Prostate gland (tissue), 2 donors: ENCODE results near the gene CFAP91. TPM values are rescaled to one million over a fixed set of nuclear protein-coding genes. Genes with fewer than 3 reads are reported as not detected.
A peak's percentile ranks its signal among the peaks of the same experiment; 100 is the strongest.

Source experiments
- DNase-seq: peaks from one replicate; pipeline ENCODE4 v3.0.0-alpha.2; 2019; ENCODE audit warnings: low spot score
- H3K27ac ChIP-seq, 2 donors: fragments of 200-600 bp; sonication (generic); 2 replicates each; pipeline ENCODE4 v1.5.1; 2017 to 2019
- H3K27me3 ChIP-seq: fragments of 200-600 bp; sonication (generic); replicated peaks from 2 replicates; pipeline ENCODE4 v1.5.1; 2019; ENCODE audit not compliant: insufficient read depth
- H3K36me3 ChIP-seq, 2 donors: fragments of 200-600 bp; sonication (generic); 1 replicate in 1 of 2; 2 replicates in 1 of 2; pipeline versions ENCODE4 v1.5.1 to v1.8.1; 2017 to 2019
- H3K4me1 ChIP-seq: fragments of 200-600 bp; sonication (generic); replicated peaks from 2 replicates; pipeline ENCODE4 v1.5.1; 2019
- H3K4me3 ChIP-seq, 2 donors: fragments of 200-600 bp; sonication (generic); 2 replicates each; pipeline ENCODE4 v1.5.1; 2017 to 2019
- H3K9me3 ChIP-seq: fragments of 200-600 bp; sonication (generic); 2 replicates; pipeline ENCODE4 v1.5.1; 2017
- POLR2A ChIP-seq: fragments of 450-650 bp; IDR thresholded peaks from one replicate; pipeline ENCODE4 v1.6.1; 2016; ENCODE audit warnings: antibody characterized with exemption, mild to moderate bottlenecking
- POLR2AphosphoS5 ChIP-seq: sonication (generic); formaldehyde crosslinking; IDR thresholded peaks from one replicate; pipeline ENCODE4 v1.6.1; 2017; ENCODE audit warnings: antibody characterized with exemption
- WGBS: methylation state at CpG from one replicate; pipeline ENCODE4 v1.1.5; 2018; 5-methylcytosine and 5-hydroxymethylcytosine counted together
- intact Hi-C: fragments of 100-400 bp; cut with DNase I; formaldehyde crosslinking; loops from one replicate; pipeline ENCODE4 v1.14.2; 2022
- total RNA-seq, 2 donors: library from RNA; depleted of rRNA; stranded (reverse); fragments of >200 nt; gene quantifications; one replicate each; pipeline ENCODE4 v1.1.0, GENCODE V29; 2016
- TF ChIP-seq, protein P1 (sequence below), 4 experiments: fragments of 200-600 bp in 2 of 4; fragments of 450-650 bp in 2 of 4; sonication (generic) in 2 of 4; IDR thresholded peaks; 1 replicate in 3 of 4; 2 replicates in 1 of 4; pipeline ENCODE4 v1.5.1; 2016 to 2019; ENCODE audit warnings: antibody characterized with exemption in 4 of 4, mild to moderate bottlenecking in 2 of 4, moderate library complexity in 2 of 4

Gene CFAP91
- total RNA-seq, 2 donors from 2014 or later, result 2.5 to 11.6 TPM

DNA sequence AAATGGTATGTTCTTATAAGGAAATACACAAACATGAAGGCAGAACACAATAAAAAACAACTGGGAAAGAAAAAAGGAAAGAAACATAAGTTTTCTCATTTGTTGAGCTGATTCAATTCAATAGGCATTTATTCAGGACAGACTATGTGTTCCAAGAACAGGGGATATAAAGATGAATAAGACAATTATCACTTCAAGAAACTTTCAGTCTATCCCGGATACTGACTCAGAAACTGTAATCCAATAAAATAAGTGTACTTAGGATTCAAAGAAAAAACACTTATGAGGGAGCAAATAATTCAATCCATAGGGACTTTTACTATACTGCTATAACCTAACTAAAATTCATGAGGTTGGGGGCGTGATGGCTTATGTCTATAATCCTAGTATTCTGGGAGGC is 38.9 kb upstream of the CFAP91 start:
- peak overlapping the region; percentile 26 to 38 for H3K27ac ChIP-seq
- TF ChIP-seq POLR2A (no peak), POLR2AphosphoS5 (no peak)
- TF ChIP-seq, protein P1, sequence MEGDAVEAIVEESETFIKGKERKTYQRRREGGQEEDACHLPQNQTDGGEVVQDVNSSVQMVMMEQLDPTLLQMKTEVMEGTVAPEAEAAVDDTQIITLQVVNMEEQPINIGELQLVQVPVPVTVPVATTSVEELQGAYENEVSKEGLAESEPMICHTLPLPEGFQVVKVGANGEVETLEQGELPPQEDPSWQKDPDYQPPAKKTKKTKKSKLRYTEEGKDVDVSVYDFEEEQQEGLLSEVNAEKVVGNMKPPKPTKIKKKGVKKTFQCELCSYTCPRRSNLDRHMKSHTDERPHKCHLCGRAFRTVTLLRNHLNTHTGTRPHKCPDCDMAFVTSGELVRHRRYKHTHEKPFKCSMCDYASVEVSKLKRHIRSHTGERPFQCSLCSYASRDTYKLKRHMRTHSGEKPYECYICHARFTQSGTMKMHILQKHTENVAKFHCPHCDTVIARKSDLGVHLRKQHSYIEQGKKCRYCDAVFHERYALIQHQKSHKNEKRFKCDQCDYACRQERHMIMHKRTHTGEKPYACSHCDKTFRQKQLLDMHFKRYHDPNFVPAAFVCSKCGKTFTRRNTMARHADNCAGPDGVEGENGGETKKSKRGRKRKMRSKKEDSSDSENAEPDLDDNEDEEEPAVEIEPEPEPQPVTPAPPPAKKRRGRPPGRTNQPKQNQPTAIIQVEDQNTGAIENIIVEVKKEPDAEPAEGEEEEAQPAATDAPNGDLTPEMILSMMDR (IDR thresholded peaks at IDR 0.05), result no peak
- no peaks in the 10 kb centered on the region for H3K27me3 ChIP-seq
- no peak overlapping the region for H3K4me3 ChIP-seq
- no peaks in the 10 kb centered on the region for H3K36me3 ChIP-seq
- intact Hi-C loops, result loop anchor here (5.0 kb wide), 1 partner anchor 87 kb away; the partner anchor contains the start of gene ADPRH
- no peak for DNase-seq
- WGBS, result 53% methylated on average over 2 of the region's 2 CpGs
- H3K9me3 ChIP-seq, result no peaks in the 10 kb centered on the region
- H3K4me1 ChIP-seq, result no peaks in the 10 kb centered on the region

DNA sequence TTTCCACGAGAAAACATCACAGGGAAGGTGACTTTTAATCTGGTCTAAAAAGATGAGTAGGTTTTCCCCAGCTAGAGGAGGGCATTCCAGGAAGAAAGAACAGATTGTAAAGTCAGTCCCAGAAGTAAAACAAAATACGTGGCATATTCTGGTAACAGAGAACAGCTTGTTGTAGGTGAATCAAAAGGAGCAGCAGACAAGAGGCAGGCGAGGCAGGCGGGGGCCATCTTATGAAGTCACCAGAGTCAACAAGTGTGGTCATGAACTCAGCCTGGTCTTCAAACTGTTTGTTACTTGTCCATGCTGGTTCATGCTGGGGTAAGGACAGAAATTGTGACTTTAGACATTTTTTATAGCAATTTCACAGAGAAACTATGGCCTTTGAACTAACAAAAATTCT is 38.5 kb upstream of the CFAP91 start:
- 41% methylated on average over 4 of the region's 4 CpGs for WGBS
- H3K36me3 ChIP-seq, result no peaks in the 10 kb centered on the region
- H3K4me1 ChIP-seq, result no peaks in the 10 kb centered on the region
- no peaks in the 10 kb centered on the region for H3K27me3 ChIP-seq
- TF ChIP-seq, protein P1 (IDR thresholded peaks at IDR 0.05), result no peak
- TF ChIP-seq POLR2A (no peak), POLR2AphosphoS5 (no peak)
- no peak for DNase-seq
- no peak overlapping the region for H3K4me3 ChIP-seq
- peak overlapping the region; percentile 26 to 38 for H3K27ac ChIP-seq
- intact Hi-C loops, result loop anchor here (5.0 kb wide), 1 partner anchor 87 kb away; the partner anchor contains the start of gene ADPRH
- H3K9me3 ChIP-seq, result no peaks in the 10 kb centered on the region

GRCh38 chr3:119664850-119665379 is 37.9 kb upstream of the CFAP91 start:
- Histone ChIP-seq H3K36me3 (no peaks in the 10 kb centered on the region), H3K27me3 (no peaks in the 10 kb centered on the region), H3K27ac (peak overlapping the region; percentile 26 to 38), H3K4me3 (no peak overlapping the region), H3K4me1 (no peaks in the 10 kb centered on the region), H3K9me3 (no peaks in the 10 kb centered on the region)
- intact Hi-C loops, result loop anchor here (5.0 kb wide), 1 partner anchor 88 kb away; the partner anchor contains the start of gene ADPRH
- TF ChIP-seq POLR2AphosphoS5 (no peak), POLR2A (no peak)
- TF ChIP-seq, protein P1 (IDR thresholded peaks at IDR 0.05), result no peak
- DNase-seq, result no peak
- 88% methylated on average over 4 of the region's 4 CpGs for WGBS

DNA sequence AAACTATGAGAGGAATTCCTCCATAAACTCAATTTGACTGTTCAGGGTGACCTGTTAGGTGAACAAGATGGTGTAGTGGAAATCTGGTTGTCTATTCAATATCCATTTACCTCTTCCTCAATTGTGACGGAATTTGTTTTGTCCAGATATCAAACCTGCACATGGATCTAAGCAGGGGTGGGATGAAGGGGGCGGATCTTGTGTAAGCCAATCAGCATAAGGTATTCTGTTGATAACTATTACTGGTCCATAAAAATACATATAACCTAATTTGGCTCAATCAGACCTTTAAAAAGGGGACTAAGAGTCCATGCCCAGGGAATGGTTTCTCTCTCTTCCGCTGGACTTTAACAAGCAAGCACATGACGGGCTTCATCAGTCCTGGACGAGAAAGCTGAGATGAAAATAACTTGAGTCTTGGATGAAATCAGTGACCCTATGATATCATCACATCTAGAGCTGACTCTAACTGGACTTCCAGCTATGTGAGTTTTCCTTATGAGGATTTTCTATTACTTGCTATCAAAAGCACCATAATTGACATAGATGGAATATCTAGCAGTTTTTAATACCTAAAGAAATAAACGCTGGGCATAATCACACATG is 36.8 kb upstream of the CFAP91 start:
- no peak for DNase-seq
- no peaks in the 10 kb centered on the region for H3K36me3 ChIP-seq
- TF ChIP-seq, protein P1 (IDR thresholded peaks at IDR 0.05), result no peak
- TF ChIP-seq POLR2AphosphoS5 (no peak), POLR2A (no peak)
- H3K27ac ChIP-seq, result no peak overlapping the region
- H3K9me3 ChIP-seq, result no peaks in the 10 kb centered on the region
- H3K4me1 ChIP-seq, result no peaks in the 10 kb centered on the region
- H3K4me3 ChIP-seq, result no peak overlapping the region
- H3K27me3 ChIP-seq, result no peaks in the 10 kb centered on the region
- WGBS, result 75% methylated on average over 6 of the region's 6 CpGs
- intact Hi-C loops, result no loop called here
